ENCODE data around the gene RNF220.

The RNF220 gene

DNA sequence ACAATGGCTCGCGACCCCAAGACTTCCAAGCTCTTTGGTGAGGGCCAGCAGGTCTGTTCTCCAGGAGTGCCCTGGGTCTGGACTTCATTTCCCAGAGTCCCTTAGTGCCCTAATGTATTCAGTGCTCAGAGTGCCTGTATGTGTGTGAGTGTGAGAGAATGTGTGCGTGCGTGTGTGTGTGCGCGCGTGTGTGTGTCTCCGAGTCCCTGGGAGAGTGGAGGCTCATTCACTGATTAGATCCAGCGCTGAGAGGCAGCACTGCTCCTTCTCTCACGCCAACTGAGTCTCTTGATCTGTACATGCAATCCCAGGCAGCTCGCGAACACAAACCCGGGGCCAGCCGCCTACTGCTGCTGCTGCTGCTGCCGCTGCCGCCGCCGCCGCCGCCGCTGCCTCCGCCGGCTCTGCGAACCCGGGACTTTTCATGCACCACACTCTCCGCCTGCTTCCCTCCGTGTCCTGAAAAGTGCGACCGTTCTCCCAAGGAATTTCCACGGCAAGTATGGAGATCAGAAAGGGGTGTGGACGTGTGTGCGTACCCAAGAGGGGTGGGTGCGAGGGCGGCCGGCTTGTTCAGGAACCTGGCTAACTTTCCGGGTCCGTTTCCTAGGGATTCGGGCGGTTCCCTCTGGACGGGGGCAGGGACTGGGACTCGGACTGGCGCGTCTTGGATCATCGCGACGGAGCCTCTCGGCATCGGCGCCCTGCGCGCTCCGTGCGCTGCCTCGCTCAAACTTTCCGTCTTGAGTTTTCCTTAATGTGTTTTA lies at the start of gene RNF220:
Gene RNF220 (plus strand): TSS at position 225 of the 767 bp plus-strand sequence.
- DNase-seq, result peak; percentile 73

DNA sequence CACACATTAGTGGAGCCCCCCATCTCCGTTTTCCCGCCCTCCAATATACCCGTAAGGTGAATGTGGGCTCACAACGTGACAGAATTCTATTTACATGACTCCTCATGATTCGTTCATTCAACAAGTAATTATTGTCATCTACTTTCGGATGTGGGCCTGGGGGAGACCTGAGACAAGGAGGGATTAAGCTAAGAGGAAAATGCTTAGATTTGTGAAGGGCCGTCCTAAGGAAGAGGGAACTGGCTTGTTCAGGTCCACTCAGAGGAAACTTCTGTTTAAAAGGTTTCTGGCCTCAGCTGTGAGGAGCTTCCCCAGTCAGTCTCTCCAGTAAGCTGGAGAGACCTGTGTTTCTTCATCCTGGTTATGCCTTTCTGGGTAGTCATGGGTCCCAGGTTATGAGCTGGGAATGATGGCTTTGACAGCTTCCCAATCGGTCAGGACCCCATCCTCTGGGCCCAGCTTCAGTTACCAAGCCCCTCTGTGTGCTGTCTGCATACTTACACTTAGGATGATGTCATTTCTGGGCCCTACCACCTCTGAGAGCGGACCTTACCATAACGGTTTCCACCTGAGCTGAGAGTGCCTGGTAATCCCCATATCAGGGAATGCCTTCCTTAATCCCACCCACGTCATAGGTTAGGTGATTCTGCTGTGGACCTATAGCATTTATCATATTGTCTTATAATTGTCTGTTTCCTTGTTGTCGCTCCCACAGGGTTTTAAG lies 49.3 kb upstream of the RNF220 start:
- no peak for DNase-seq

DNA sequence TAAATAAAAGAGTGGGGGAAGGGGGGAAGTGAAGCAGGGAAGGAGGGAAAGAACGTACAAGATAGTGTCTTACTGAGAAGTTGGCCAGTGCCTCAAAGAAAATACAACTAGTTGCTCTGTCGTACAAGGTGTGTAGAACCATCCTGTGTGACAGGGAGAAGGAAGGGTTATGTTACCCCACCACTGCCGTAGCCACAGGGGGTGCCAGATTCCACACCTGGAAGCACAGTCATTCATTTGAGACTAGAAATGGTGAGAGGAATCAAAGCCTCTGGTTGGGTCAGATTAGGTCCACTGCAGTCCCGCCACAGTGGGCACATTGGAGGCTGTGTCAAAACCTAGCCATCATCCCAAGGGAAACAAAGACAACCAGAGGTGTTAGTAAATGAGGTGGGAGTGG lies 47.3 kb upstream of the RNF220 start:
- no peak for DNase-seq

DNA sequence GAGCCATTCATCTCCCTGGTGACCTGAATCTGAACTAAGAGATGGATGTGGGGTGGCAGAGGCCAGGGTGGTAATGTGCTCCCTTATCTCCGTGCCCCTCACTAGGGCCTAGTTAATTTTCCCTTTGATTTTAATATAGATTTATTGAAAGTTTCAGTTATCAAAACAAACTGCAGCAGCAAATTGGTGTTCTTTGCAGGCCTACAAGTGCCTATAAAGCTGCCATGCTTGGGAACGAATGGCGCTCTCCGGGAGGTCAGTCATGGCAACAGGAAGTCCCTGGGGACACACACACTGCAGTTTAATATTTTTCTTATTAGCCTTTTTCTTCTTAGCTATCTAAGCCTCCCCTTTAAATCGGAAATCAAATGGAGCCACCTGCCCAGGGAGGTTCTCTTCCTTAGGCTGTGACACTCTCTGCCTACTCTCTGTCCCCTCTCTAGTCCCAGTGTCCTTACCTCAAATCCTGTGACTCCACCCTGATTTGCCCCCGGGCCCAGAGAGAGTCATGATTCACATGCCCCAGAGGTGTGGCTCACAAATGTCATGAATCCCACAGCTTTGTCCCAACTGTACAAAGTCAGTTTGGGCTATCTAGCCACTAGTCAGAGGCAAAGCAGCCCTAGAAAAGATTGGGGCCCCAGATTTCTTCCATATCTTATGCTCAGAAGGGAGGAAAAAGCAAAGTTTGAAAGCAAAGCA lies 45.7 kb upstream of the RNF220 start:
- no peak for DNase-seq

DNA sequence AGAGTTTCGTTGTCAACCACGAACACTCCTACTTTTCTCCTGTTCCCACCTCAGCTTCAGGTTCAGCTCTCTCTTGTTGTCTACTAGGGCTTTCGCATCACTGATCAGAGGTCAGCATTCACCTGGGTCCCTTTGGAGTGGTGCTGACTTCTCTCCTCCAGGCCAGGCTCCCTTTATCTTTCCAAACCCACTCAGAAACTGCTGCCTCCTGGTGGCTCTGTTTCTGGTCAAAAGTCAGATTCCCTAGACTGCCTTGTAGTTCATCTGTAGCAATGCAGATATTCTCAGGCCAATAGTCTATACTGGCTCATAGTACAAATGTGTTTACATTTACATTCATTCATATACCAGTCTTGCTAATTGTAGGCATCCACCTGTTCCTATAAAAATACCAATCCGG lies 43.6 kb upstream of the RNF220 start:
- no peak for DNase-seq

DNA sequence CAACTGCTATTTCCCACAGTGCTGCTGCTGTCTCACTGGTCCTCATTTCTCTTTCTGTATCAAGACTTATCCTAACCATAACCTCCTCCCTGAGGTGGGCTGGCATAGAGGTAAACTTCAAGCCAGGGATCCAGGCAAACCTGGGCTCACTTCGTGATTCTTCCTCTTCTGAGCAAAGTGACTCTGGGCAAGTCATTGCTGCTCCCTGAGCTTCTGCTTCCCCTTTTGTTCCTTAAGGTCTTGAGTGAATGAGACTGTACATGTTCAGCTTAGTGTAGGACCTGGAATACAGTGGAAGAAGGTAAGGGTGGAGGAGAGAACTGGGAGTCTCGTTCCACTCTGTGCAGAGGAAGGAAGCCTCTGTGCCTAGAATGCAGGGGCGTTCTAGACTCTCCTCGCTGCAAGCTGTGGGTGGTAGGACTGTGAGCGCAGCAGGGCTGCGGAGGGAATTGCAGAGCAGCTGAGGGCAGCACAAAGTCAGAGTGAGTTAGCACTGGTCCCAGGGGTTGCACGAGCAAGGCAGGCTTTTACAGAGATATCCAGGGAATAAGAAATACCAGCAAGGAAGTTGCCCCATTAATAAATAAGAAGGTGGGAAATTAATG lies 38.6 kb upstream of the RNF220 start:
- no peak for DNase-seq

DNA sequence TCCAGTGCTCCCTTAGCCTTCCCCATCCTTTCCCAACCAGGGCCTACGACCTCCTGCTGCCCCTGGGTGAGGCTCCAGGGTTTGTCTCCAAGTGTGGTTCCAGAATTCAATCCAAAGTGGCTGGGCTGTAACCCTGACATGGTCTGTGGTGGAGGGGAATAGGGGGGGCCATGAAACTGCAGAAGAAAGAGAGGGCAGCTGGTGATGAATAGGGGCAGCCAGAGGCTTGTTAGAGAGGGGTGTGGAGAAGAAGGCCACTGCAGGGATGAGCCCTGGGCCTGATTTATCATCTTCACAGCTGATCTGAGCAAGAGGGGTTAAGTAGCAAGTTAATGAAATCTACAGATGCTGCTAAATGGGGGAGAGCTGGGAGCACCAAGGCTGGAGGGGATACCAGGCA lies 37.1 kb upstream of the RNF220 start:
- no peak for DNase-seq

DNA sequence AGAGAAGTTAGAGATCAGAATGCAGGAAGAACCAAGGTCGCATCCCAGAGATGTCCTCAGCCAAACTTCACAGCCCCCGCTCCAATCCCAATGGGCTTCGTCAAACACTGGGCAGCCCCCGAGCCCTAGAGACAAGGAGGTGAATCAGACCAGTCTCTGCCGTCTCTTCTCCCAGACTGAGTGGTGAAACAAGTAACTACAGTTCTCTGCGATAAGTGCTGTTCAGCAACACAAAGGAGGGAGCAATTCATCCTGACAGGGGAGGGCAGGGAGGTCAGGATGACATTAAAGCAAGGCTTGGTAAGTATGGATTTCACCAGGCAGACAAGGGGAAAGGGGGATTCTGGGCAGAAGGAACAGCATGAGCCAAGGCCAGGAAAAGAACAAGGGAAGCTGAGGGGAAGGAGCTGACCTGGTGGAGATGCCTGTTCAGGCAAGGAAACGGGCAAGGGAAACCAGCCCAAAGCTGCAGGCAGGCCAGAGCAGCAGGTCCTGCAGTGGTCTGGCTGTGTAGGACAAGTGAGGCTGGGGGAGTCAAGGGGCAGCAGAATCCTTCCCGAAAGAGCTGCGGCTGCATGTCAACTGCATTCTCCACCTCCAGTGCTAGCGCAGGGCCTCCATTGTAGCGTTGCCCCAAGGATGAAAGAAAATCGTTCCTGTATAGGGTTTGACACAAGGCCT lies 36.4 kb upstream of the RNF220 start:
- no peak for DNase-seq

DNA sequence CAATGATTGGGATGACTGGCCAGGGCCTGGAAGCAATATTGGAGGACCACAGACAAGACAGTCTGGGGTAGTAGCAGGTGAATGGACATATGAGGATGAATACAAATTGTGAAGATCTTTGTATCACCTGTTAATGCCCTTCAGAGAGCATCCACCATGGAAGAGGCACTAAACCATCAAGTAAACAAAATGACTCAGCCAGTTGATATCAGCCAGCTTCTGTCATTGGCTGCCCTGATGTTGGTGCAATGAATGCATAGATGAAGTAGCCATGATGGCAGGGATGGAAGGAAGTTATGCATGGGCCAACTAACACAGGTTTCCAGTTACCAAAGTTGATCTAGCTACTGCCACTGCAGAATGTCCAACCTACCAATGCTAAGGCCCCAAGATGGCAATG lies 33.8 kb upstream of the RNF220 start:
- DNase-seq, result no peak

DNA sequence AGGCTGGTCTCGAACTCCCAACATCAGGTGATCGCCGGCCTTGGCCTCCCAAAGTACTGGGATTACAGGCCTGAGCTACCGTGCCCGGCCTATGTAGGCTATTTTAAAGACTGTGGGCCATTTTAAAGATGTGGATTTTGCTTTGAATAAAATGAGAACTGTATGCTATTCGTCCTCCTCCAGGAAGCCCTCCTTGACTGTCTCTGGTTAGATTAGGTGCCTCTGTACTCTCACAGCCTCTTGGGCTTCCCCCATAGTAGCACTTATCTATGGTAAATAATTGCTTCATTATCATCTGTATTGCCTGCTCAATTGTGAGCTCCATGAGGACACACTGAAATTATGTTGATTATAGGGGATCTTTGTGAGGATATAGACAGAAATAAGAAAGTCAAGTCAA lies 29.5 kb upstream of the RNF220 start:
- DNase-seq, result no peak

DNA sequence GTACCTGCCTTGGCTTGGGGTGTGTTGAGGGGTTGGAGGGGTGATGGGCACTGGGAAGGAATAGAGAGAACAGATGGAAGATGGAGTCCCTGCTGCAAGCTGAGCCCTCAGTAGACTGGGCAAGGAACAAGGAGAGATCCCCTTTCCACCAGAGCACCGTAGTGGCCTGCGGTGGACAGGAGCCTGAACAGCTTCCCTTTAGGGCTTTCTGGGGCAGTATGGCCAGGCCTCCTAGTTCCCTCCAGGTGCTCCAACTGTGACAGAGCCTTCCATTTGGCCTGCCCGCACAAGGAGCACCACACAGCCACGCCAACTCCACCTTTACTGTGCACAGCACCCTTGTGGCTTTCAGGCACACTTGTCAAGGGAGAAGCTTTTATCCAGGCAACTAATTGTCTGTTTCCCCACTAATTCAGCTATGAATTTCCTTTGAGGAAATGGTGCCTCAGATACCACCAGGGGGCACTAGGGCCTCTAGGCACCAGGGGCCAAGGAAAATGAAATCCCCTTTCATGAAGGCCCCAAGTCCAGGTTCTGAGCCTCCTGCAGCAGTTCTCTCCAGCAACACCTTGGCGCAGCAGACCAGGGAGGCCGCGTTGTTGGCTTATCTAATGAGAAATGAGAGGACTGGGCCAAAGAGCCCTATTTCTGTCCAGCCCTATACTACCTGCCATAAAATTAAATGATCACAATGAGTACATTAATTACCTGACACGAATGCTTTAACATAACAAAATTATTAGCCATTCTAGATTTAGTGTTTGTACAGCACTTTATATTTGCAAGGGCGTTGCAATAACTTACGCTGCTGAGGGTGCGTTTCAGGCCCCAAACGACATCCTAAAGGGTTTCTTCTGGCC lies 26.9 kb upstream of the RNF220 start:
- peak; percentile 36 for DNase-seq

DNA sequence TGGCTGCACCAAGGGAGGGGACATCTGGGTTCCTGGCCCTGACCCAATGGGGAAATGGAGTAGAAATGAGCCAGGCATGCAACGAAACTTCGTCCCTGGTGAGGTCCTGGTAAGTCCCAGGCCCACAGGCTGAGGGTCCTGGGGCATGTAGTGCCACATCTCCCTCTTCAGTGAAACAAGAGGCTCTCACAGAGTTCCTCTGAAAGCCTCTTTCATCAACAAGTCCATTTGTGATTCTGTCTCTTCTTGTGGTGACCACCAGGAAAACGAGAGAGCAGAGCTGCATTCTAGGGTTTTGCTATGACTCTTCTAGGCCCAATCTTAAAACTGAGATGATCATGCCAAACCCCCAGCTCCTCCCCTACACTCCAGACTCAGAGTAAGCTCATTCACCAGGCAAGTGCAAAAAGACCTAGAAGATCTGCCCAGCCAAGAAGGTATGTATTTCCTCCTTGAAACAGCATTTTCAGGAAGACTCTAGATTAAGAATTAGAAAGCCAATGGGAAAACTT lies 24.3 kb upstream of the RNF220 start:
- DNase-seq, result no peak

DNA sequence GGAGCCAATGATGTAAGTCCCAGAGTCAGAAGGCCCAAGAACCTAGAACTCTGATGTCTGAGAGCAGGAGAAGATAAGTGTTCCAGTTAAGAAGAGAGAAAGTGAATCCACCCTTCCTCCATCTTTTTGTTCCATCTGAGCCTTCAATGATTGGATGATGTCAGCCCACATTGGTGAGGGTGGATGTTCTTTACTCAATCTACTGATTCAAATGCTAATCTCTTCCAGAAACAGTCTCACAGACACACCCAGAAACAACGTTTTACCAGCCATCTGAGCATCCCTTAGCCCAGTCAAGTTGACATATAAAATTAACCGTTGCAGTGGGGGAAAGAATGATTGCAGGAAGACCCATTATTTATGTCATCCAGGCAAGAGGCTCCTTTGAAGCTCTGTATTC lies 16.5 kb upstream of the RNF220 start:
- no peak for DNase-seq

DNA sequence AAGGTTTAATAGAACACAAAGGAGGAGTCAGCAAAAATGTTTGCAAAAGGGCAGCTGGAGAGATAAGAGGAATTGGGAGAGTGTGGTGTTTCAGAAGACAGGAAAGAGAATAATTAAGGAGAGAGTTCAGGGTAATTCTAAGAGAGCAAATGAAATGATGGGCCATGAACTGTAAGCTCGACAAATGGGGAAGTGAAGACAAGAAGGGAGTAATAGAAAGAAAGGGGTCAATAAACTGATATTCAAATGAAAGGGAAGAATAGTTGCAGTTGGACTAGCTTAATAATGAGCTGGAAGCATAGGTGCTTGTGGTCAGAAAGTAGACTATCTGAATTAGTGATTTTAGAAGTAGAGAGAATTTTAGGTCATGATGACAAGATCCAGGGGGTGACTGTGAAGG lies 15.6 kb upstream of the RNF220 start:
- DNase-seq, result no peak

DNA sequence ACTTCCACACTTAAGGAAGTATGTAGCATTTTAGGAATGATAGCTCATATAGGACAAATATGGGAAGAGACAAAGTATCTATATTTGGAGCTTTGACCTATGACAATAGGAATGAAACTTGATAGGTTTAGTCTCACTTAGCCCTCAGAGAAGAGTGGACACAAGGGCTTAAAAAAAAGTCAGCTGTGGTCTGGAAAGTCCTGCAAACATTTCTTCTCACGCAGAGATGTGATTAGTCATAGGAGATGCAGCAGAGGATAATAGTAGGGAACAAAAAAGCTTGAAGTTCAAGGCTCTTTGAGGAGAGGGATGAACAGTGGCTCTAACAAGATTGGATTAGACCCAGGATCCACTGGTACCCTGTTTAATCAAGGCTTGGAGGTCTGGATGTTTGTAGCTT lies 14.8 kb upstream of the RNF220 start:
- DNase-seq, result no peak

DNA sequence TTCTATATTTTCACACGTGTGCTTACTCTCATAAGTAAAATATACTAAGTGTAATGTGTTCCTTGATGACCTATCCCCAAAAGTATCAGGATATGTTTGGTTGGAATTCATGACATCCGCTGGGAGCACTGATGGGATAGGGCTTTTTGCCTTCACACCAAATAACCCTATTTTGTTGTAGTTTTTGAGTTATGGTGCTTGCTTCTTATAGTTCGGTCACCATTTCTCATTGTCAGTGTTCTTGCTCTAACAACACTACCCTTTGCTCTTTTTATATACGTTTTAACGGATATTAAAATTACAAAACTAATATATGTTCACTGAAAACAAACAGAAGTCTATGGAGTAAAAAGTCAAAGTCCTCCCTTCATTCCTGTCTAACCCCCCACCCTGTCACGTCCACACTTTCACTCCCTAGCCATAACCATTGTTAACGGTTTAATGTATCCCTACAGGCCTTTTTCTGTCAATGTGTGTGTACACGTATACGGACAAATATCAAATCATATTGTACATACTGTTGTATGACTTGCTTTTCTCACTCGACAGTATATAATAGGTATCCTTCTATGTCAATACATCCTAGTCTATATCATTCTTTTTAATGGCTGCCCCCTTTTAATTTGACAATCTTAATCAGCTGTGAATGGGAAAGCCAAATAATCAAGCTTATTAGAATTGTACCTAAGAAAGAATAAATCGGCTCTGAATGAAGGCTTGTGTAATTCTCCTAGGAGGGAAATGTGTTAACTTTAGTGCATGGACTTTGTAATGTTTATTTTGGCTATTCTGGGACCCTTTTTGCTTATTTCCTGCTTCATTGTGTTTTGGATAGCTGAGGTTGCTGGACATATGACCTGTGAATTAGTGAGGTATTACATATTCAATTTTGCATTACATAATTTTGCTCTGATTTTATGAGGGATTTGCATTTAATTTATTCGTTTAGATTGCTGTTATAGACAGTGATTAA lies 3.5 kb upstream of the RNF220 start:
- no peak for DNase-seq

DNA sequence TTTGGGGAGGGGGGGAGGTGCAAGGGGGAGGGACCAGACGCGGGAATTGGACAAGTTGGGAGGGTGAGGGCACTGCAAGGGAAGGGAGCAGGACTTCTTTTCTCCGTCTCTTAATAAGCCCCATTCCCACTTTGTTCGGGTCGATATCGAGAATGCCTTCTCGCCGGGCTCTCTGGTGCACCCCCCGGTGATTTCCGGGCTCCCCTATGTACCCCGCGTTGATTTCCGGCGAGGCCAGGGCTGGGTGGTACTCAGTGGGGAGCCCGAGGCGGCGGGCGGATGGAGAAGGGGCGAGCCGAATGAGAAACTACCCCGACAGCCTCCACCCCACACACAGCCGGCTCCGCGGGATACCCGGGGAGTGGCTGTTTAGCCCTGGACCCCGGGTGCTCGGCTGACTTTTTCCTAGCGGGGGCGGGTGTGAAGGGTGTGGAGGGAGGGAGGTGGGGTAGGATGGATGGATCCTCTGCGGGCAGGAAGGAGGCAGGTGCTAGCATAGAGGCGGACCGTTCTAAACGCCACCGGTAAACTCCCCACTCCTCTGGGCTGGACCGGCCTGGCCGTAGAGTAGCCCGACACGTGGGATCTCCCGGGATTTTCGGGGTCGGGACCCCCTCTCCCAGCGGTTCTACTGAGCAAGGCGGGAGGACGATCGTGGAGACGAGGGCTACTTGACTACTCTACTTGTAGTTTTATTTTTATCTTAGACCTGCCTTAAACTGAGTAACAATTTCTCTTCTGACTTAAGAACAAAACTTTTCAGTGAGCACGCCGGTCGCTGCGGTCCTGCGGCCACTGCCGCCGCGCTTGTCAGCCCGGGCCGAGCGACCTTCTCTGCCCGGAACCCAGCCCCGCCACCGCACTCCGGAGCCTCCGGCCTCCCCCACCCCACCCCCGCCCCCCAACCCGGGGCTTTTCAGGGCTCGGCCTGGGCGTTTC lies 1.0 kb downstream of the RNF220 start:
- peak; percentile 29 for DNase-seq

DNA sequence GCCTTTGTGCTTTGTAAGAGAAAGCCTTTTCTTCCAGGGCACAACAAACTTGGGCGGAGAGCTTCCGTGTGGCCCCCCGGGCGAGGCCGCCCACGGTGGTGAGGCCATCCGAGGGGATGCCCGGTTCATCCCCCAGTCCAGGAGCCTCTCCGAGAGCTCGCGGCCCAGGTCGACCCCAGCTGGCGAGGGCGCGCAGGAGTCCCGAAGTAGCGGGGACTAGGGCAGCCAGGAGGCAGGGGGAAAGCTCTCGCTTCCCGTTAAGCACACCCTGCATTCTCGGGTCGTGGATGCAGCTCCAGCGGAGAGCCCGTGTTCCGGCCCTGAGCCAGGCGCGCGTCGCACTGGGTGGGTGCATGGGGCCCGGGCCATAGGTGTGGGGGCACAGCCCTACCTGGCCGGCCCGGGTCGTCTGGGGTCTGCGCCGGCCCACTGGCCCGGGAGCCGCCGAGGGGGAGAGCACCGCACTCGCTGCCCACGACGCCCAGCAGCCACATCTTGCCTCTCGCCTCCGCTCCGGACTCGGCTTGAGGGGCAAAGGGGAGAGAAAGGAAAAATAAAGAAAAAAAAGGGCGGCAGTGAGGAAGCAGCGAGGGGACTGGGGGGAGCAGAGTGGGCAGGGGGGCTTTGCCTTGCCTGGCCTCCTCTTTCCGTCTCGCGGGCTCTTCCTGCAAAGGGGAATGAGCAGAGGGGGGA lies 1.8 kb downstream of the RNF220 start:
- peak; percentile 39 for DNase-seq

All from femur (tissue), 1 donor.